ENCODE measurements around the gene EIF4G3. TPM values are rescaled to one million over a fixed set of nuclear protein-coding genes. Genes with fewer than 3 reads are reported as not detected.

EIF4G3 gene
- polyA plus RNA-seq, 3 donors: 5.1 to 34.2 (median 5.8) TPM

GRCh38 chr1:21175670-21176581 is 771 bp downstream of the EIF4G3 start:
- H3K79me2 ChIP-seq (ENCODE audit: insufficient read depth, low read length): peaks cover 44% of the 10 kb centered on the region
- Mint-ChIP-seq H3K4me3 (peak overlapping the region; percentile 86 to 92), H3K27ac (peak overlapping the region; percentile 91 to 99 (median 97)), H3K4me1 (peaks cover 24% of the 10 kb centered on the region), H3K27me3 (ENCODE audit: low read depth in 3 of 3) (peaks cover 0 to 5% (median 2%) of the 10 kb centered on the region in 3 donors), H3K36me3 (peaks cover 19 to 22% of the 10 kb centered on the region in 2 donors), H3K9me3 (no peaks in the 10 kb centered on the region)
- peak overlapping the region; percentile 90 for H3K9ac ChIP-seq (ENCODE audit: insufficient read depth, low read length, poor library complexity, severe bottlenecking)
- no peaks in the 10 kb centered on the region for H3K27me3 ChIP-seq (ENCODE audit: control insufficient read depth in 2 of 2, insufficient read depth in 2 of 2, low read length in 2 of 2)
- intact Hi-C loops (cut with micrococcal nuclease): loop anchor here in 1 of 2 donors (5.0 kb wide), 1 partner anchor 154 kb away; no protein-coding TSS in a partner anchor
- H3K27ac ChIP-seq (ENCODE audit: low read depth in 1 of 2, low read length in 2 of 2): peak overlapping the region; percentile 93 to 97
- no peak for TF ChIP-seq CTCF (IDR thresholded peaks at IDR 0.05)
- H3K9me3 ChIP-seq (replicated peaks in 1 of 2; ENCODE audit: control insufficient read depth in 1 of 2, insufficient read depth in 1 of 2, low read length in 2 of 2): no peaks in the 10 kb centered on the region
- H4K20me1 ChIP-seq (ENCODE audit: insufficient read depth, low read length): peaks cover 30% of the 10 kb centered on the region
- H3K4me2 ChIP-seq (replicated peaks; ENCODE audit: extremely low read depth, low read length, poor library complexity, severe bottlenecking): peak overlapping the region; percentile 100
- WGBS (ENCODE audit: insufficient coverage): 1% methylated on average over 47 of the region's 69 CpGs
- H3K4me1 ChIP-seq (ENCODE audit: control insufficient read depth in 1 of 2, insufficient read depth in 2 of 2, low read length in 2 of 2): peaks cover 24 to 26% of the 10 kb centered on the region in 2 donors
- DNase-seq: peak in 1 of 3 donors; percentile 33
- peak overlapping the region; percentile 59 for H2AFZ ChIP-seq (ENCODE audit: insufficient read depth, low read depth, low read length, poor library complexity, severe bottlenecking)
- H3K36me3 ChIP-seq (replicated peaks in 1 of 2; ENCODE audit: control insufficient read depth in 1 of 2, insufficient read depth in 2 of 2, low read length in 2 of 2): no peaks in the 10 kb centered on the region
- peak overlapping the region; percentile 56 to 97 (median 93) for H3K4me3 ChIP-seq (replicated peaks in 1 of 3; ENCODE audit: low read depth in 2 of 3, low read length in 3 of 3)

- no peaks in the 10 kb centered on the region for H3K9me3 ChIP-seq (replicated peaks in 1 of 2; ENCODE audit: control insufficient read depth in 1 of 2, insufficient read depth in 1 of 2, low read length in 2 of 2)
- peaks cover 24% of the 10 kb centered on the region for H3K4me1 Mint-ChIP-seq
- H3K27me3 ChIP-seq (ENCODE audit: control insufficient read depth in 2 of 2, insufficient read depth in 2 of 2, low read length in 2 of 2): no peaks in the 10 kb centered on the region
- H3K27ac ChIP-seq (ENCODE audit: low read depth in 1 of 2, low read length in 2 of 2): peak overlapping the region; percentile 93 to 97
- peak; percentile 85 to 91 (median 88) for DNase-seq
- H3K27me3 Mint-ChIP-seq (ENCODE audit: low read depth in 3 of 3): peaks cover 0 to 5% (median 2%) of the 10 kb centered on the region in 3 donors
- H3K79me2 ChIP-seq (ENCODE audit: insufficient read depth, low read length): peaks cover 49% of the 10 kb centered on the region
- peaks cover 30% of the 10 kb centered on the region for H4K20me1 ChIP-seq (ENCODE audit: insufficient read depth, low read length)
- H3K9me3 Mint-ChIP-seq: no peaks in the 10 kb centered on the region
- H3K27ac Mint-ChIP-seq: peak overlapping the region; percentile 91 to 99 (median 97)
- H3K4me3 ChIP-seq (replicated peaks in 1 of 3; ENCODE audit: low read depth in 2 of 3, low read length in 3 of 3): peak overlapping the region; percentile 56 to 97 (median 93)
- WGBS (ENCODE audit: insufficient coverage): 0% methylated on average over 3 of the region's 6 CpGs
- peaks cover 22 to 27% of the 10 kb centered on the region in 2 donors for H3K36me3 Mint-ChIP-seq
- H3K9ac ChIP-seq (ENCODE audit: insufficient read depth, low read length, poor library complexity, severe bottlenecking): peak overlapping the region; percentile 90
- H3K36me3 ChIP-seq (replicated peaks in 1 of 2; ENCODE audit: control insufficient read depth in 1 of 2, insufficient read depth in 2 of 2, low read length in 2 of 2): peaks cover 0 to 5% of the 10 kb centered on the region in 2 donors
- peak overlapping the region; percentile 100 for H3K4me2 ChIP-seq (replicated peaks; ENCODE audit: extremely low read depth, low read length, poor library complexity, severe bottlenecking)
- peak overlapping the region; percentile 86 to 92 for H3K4me3 Mint-ChIP-seq
- H3K4me1 ChIP-seq (ENCODE audit: control insufficient read depth in 1 of 2, insufficient read depth in 2 of 2, low read length in 2 of 2): peaks cover 24 to 26% of the 10 kb centered on the region in 2 donors
- peak overlapping the region; percentile 59 for H2AFZ ChIP-seq (ENCODE audit: insufficient read depth, low read depth, low read length, poor library complexity, severe bottlenecking)
- intact Hi-C loops (cut with micrococcal nuclease): loop anchor here in 1 of 2 donors (5.0 kb wide), 1 partner anchor 153 kb away; no protein-coding TSS in a partner anchor
- no peak for TF ChIP-seq CTCF (IDR thresholded peaks at IDR 0.05)
Measured at GRCh38 chr1:21175324-21175669, 1.4 kb downstream of the EIF4G3 start.
